Measurements from ENCODE around the gene OR5I1. TPM values are rescaled to one million over a fixed set of nuclear protein-coding genes. Genes with fewer than 3 reads are reported as not detected.

Gene OR5I1
- not detected for total RNA-seq

DNA sequence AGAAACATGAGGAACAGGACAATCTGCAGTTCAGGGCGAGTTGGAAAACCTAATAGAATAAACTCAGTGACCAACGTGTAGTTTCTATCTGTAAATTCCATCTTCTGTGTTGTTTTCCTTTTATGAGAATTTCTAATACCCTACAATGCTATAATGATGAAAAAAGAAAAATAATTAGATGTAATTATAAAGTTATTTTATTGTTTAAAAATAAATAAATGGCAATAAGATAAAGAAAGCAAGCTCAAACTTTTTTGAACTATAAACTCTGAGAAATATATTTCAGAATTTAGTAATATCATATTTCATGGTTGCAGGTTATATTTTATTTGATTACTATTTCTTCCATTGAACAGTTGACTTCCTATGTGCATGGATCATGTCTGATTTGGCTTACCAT is at the start of gene OR5I1:
TSS of gene OR5I1 (minus strand) at position 101 of the 400 bp plus-strand sequence. CDS start at position 101, 0 bp downstream.
- in situ Hi-C loops (cut with MboI; ENCODE audit: low pct_ligation_motif_present in 1 of 4, low pct_unique_long_range_greater_than_20kb in 1 of 4, low sequenced_read_pairs in 3 of 4) (loop anchor here in 3 of 4 donors (25.0 kb wide), 1 partner anchor 851 kb away; no protein-coding TSS in a partner anchor), intact Hi-C loops (cut with DNase I; ENCODE audit: low total_unique reads) (no loop called here)
- Histone ChIP-seq H3K4me3 (no peak within 1 kb of the TSS), H3K27ac (no peak within 1 kb of the TSS), H3K36me3 (no peaks in the 10 kb centered on the region), H3K27me3 (no peaks in the 10 kb centered on the region), H3K4me1 (no peaks in the 10 kb centered on the region), H3K9me3 (no peaks in the 10 kb centered on the region)
- TF ChIP-seq POLR2A (IDR thresholded peaks at IDR 0.05) = no peak
- TF ChIP-seq EP300 (IDR thresholded peaks at IDR 0.05; ENCODE audit: low read depth) = no peak
- TF ChIP-seq, protein P1, sequence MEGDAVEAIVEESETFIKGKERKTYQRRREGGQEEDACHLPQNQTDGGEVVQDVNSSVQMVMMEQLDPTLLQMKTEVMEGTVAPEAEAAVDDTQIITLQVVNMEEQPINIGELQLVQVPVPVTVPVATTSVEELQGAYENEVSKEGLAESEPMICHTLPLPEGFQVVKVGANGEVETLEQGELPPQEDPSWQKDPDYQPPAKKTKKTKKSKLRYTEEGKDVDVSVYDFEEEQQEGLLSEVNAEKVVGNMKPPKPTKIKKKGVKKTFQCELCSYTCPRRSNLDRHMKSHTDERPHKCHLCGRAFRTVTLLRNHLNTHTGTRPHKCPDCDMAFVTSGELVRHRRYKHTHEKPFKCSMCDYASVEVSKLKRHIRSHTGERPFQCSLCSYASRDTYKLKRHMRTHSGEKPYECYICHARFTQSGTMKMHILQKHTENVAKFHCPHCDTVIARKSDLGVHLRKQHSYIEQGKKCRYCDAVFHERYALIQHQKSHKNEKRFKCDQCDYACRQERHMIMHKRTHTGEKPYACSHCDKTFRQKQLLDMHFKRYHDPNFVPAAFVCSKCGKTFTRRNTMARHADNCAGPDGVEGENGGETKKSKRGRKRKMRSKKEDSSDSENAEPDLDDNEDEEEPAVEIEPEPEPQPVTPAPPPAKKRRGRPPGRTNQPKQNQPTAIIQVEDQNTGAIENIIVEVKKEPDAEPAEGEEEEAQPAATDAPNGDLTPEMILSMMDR (IDR thresholded peaks at IDR 0.05) = no peak
- no peak for TF ChIP-seq POLR2AphosphoS5 (IDR thresholded peaks at IDR 0.05)
- no peak for DNase-seq
- 59 to 65% methylated on average over 2 of the region's 2 CpGs for WGBS, 2 donors (ENCODE audit: low coverage in 1 of 2)

DNA sequence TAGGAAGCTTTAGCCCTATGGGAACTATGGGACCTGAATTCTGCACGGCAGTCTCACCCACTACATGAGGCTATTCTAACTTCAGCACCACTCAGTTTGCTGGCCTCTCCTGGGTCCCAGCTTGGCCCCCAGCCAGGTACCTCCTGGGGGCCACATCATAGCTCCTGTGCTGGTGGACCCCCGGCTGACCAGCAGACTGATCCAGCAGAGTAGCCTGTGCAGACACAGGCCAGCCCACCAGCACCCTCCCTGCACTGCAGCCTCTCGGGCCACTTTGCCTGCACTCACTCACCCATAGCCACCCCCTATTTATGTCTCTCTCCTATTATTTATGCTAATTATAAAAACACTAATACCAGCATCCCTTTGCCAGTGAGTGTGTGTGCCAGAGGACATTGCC is 34.7 kb upstream of the OR5I1 start:
- no peaks in the 10 kb centered on the region for H3K4me1 ChIP-seq
- no peaks in the 10 kb centered on the region for H3K36me3 ChIP-seq
- no peaks in the 10 kb centered on the region for H3K27me3 ChIP-seq
- WGBS, 2 donors (ENCODE audit: low coverage in 1 of 2) = 92% methylated on average over 3 of the region's 3 CpGs; no CpG with 5 or more reads in 1 of the 2 donors
- intact Hi-C loops (cut with DNase I; ENCODE audit: low total_unique reads) = no loop called here
- H3K4me3 ChIP-seq = no peak overlapping the region
- no peak for DNase-seq
- in situ Hi-C loops (cut with MboI; ENCODE audit: low pct_ligation_motif_present in 1 of 4, low pct_unique_long_range_greater_than_20kb in 1 of 4, low sequenced_read_pairs in 3 of 4) = no loop called here
- TF ChIP-seq POLR2AphosphoS5 (IDR thresholded peaks at IDR 0.05) = no peak
- H3K27ac ChIP-seq = no peak overlapping the region
- H3K9me3 ChIP-seq = no peaks in the 10 kb centered on the region

DNA sequence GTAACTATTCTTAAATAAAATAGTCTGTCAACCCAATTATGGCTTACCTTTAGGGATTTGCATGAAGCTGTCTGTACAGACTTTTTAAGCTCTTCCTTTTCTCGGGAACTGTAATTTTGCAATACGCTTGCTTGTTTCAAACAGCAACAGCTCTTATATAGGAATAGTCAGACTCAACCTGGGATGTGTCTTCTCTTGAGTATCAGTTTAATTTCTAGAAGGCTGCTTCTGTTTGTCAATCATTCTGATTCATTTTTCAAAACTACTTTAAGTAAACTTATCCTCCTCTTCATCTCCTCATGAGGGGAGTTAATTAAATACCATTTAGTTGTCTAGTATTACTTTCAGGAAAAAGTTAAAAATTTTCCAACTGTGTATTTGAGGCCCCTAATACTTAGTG is 33.6 kb upstream of the OR5I1 start, which contains the start of gene OR10AG1:
TSS of gene OR10AG1 (minus strand) at position 101 of the 400 bp plus-strand sequence. CDS start at position 63, 38 bp downstream.
- in situ Hi-C loops (cut with MboI; ENCODE audit: low pct_ligation_motif_present in 1 of 4, low pct_unique_long_range_greater_than_20kb in 1 of 4, low sequenced_read_pairs in 3 of 4) = no loop called here
- TF ChIP-seq POLR2AphosphoS5 (IDR thresholded peaks at IDR 0.05) (no peak), EP300 (IDR thresholded peaks at IDR 0.05; ENCODE audit: low read depth) (no peak)
- Histone ChIP-seq H3K4me3 (no peak within 1 kb of the TSS), H3K4me1 (no peaks in the 10 kb centered on the region), H3K9me3 (no peaks in the 10 kb centered on the region), H3K27ac (no peak within 1 kb of the TSS), H3K27me3 (no peaks in the 10 kb centered on the region), H3K36me3 (no peaks in the 10 kb centered on the region)
- WGBS, 2 donors (ENCODE audit: low coverage in 1 of 2) = 75 to 88% methylated on average over 2 of the region's 2 CpGs
- DNase-seq = no peak
- intact Hi-C loops (cut with DNase I; ENCODE audit: low total_unique reads) = no loop called here

DNA sequence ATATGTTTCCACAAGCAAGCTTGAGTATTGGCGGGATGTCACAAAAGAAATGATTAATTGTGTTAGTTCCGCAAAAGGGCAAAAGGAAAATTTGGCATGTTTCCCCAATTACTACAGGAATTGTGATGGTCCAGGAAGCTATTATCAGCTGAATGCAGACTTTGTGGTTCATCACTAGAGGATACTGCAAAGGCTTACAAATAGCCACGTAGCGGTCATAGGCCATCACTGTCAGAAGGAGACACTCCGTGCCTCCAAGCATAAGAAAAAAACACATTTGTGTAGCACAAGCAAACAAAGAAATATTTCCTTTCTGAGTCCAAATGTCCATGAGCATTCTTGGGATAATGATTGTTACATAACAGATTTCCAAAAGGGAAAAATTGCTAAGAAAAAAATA is 31.7 kb upstream of the OR5I1 start:
- in situ Hi-C loops (cut with MboI; ENCODE audit: low pct_ligation_motif_present in 1 of 4, low pct_unique_long_range_greater_than_20kb in 1 of 4, low sequenced_read_pairs in 3 of 4) = no loop called here
- TF ChIP-seq EP300 (IDR thresholded peaks at IDR 0.05; ENCODE audit: low read depth) (no peak), POLR2AphosphoS5 (IDR thresholded peaks at IDR 0.05) (no peak), POLR2A (IDR thresholded peaks at IDR 0.05) (no peak)
- TF ChIP-seq, protein P1 (IDR thresholded peaks at IDR 0.05) = no peak
- WGBS, 2 donors (ENCODE audit: low coverage in 1 of 2) = 70 to 83% methylated on average over 5 of the region's 5 CpGs
- H3K27me3 ChIP-seq = no peaks in the 10 kb centered on the region
- no peaks in the 10 kb centered on the region for H3K4me1 ChIP-seq
- no peaks in the 10 kb centered on the region for H3K36me3 ChIP-seq
- no peak overlapping the region for H3K27ac ChIP-seq
- no peaks in the 10 kb centered on the region for H3K9me3 ChIP-seq
- DNase-seq = no peak
- intact Hi-C loops (cut with DNase I; ENCODE audit: low total_unique reads) = no loop called here
- no peak overlapping the region for H3K4me3 ChIP-seq

DNA sequence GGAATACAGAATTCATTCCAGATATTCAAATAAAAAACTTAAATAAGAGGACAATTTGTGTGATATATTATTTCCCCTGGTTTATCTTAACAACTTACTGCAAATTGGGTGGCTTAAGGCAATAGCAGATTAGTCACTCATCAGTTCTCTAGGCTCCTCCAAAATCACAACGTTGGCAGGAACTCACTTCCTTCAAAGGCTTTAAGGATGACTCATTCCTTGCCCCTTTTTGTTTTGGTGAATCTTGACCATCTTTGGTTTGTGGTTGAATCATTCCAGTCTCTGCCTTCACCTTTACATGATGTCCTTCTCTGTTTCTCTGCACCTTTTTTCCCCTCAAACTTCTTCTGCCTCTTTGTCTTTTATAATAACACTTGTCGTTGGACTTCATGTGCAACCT is 30.2 kb upstream of the OR5I1 start:
- TF ChIP-seq POLR2A (IDR thresholded peaks at IDR 0.05) (no peak), EP300 (IDR thresholded peaks at IDR 0.05; ENCODE audit: low read depth) (no peak), POLR2AphosphoS5 (IDR thresholded peaks at IDR 0.05) (no peak)
- TF ChIP-seq, protein P1 (IDR thresholded peaks at IDR 0.05) = no peak
- WGBS, 2 donors (ENCODE audit: low coverage in 1 of 2) = 70 to 100% methylated on average over 1 to 2 of the region's 2 CpGs
- H3K27me3 ChIP-seq = no peaks in the 10 kb centered on the region
- no peaks in the 10 kb centered on the region for H3K36me3 ChIP-seq
- H3K27ac ChIP-seq = no peak overlapping the region
- DNase-seq = no peak
- no peaks in the 10 kb centered on the region for H3K9me3 ChIP-seq
- intact Hi-C loops (cut with DNase I; ENCODE audit: low total_unique reads) (no loop called here), in situ Hi-C loops (cut with MboI; ENCODE audit: low pct_ligation_motif_present in 1 of 4, low pct_unique_long_range_greater_than_20kb in 1 of 4, low sequenced_read_pairs in 3 of 4) (no loop called here)
- no peaks in the 10 kb centered on the region for H3K4me1 ChIP-seq
- no peak overlapping the region for H3K4me3 ChIP-seq

All from transverse colon (tissue), 4 donors.